Pancreas (tissue), 10 donors: ENCODE measurements around the gene TJP2. TPM values are rescaled to one million over a fixed set of nuclear protein-coding genes. Genes with fewer than 3 reads are reported as not detected.
"Not testable (repeated sequence)": the region's sequence is repeated elsewhere in the genome, so short reads cannot be mapped to it uniquely, and the experiment has no call there.

Experiments
- ATAC-seq, 4 donors: fragments of 200-7000 bp; cut with Tn5 transposase; one replicate each; pipeline versions ENCODE4 v1.8.0 to v1.9.1; 2020; ENCODE audit warnings: mild to moderate bottlenecking in 4 of 4, moderate library complexity in 4 of 4
- DNase-seq, 6 donors: peaks; one replicate each; pipeline ENCODE4 v3.0.0-alpha.2; 2020
- FAIRE-seq: peaks from 2 replicates; lab custom pipeline; 2012; peaks lifted over from hg19 to GRCh38; lab: Jason Lieb, UNC
- H3K27ac ChIP-seq, 4 donors: fragments of 200-600 bp; sonication (generic); 1 replicate in 3 of 4; 2 replicates in 1 of 4; pipeline versions ENCODE4 v1.5.0 to v1.8.0; 2020
- H3K27me3 ChIP-seq, 4 donors: fragments of 200-600 bp; one replicate each; pipeline ENCODE4 v1.8.0; 2021
- H3K36me3 ChIP-seq, 3 donors: fragments of 200-600 bp; sonication (generic) in 1 of 3; one replicate each; pipeline versions ENCODE4 v1.5.0 to v1.8.0; 2020 to 2021
- H3K4me1 ChIP-seq, 3 donors: fragments of 200-600 bp; one replicate each; pipeline ENCODE4 v1.8.0; 2021
- H3K4me3 ChIP-seq, 4 donors: fragments of 200-600 bp; sonication (generic) in 2 of 4; one replicate each; pipeline versions ENCODE4 v1.5.0 to v1.8.0; 2020 to 2021
- H3K9me3 ChIP-seq, 4 donors: fragments of 200-600 bp; one replicate each; pipeline ENCODE4 v1.8.0; 2021
- whole genome bisulfite sequencing, 2 donors: extraction: QIAGEN DNeasy Blood & Tissue Kit; methylation state at CpG; one replicate each; pipeline ENCODE4 v1.1.7; 2013; 5-methylcytosine and 5-hydroxymethylcytosine counted together
- intact Hi-C, 3 donors: fragments of 100-400 bp; cut with DNase I; formaldehyde crosslinking; loops; one replicate each; pipeline versions ENCODE4 v1.11.1 to v1.14.2; 2022
- polyA plus RNA-seq, 2 donors: library from polyadenylated mRNA; stranded (reverse); fragments of 200-250 nt; gene quantifications; one replicate each; pipeline ENCODE4 v1.2.3, GENCODE V29; 2013
- total RNA-seq, 6 donors: library from RNA; stranded (reverse); fragmentation: NEBNext Ultra II Directional in 4 of 6; extraction: Animal tissue kit (Norgen Biotek cat#: 25700) in 4 of 6; gene quantifications; one replicate each; pipeline versions ENCODE4 v1.2.1 to v1.2.4, GENCODE V29; 2021 to 2023
- TF ChIP-seq, protein P1 (sequence below), 4 donors: fragments of 200-600 bp; sonication (generic) in 3 of 4; IDR thresholded peaks; one replicate each; pipeline versions ENCODE4 v1.5.0 to v1.8.0; 2021; ENCODE audit warnings: antibody characterized with exemption in 4 of 4
- donor health status: healthy with polysubstance abuse.
- donor health status: DM: no; HTN: no; CAD: no; lungs with moderate emphysema.
- donor health status: DM: no; HTN: no; CAD: no.
- donor health status: control.
- donor health status: control.
- donor health status: Bipolar disorder and iron deficiency.
- donor health status: DM: yes; HTN: yes; CAD: no.
- donor health status: DM: no; HTN: no; CAD: no.
- donor health status: DM: no; HTN: no; CAD: no.
- donor health status: DM: yes; HTN: yes; CAD: no.

The TJP2 gene
- total and polyA plus RNA-seq, 8 donors = 24.1 to 70.3 (median 31.5) TPM

DNA sequence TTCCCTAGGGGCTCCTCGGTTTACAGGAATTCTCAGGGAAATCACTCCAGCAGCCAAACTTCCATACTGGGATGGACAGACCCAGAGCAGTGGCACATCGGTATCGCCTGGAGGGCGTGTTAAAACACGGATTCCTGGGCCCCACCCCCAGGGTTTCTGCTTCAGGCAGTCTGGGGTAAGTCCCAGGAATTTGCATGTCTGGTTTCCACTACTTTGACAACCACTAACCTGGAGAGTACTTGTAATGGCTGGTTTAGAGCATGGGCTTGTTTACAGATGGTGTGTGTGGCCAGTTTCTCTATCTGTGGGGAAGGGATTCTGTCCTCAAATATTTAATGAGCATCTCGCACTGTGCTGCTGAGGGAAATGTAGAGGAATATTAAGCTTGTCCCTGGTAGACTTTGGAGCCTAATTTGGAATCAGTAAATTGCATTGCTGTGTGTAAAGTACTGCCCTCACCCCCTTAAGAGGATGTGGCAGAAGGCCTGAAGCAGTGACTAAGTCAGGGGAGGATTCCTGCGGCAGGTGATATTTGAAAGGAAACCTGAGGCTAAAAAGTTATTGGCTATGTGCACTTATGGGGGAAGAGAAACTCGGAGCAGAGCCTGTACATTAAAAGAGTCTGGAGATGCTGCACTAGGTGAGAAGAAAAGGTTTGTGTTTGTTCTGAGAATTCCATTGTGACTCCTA, 18.6 kb upstream of the TJP2 start:
- intact Hi-C loops = no loop called here
- DNase-seq = no peak
- WGBS, 2 donors = 89 to 91% methylated on average over 8 of the region's 8 CpGs
- Histone ChIP-seq H3K27ac (no peak overlapping the region), H3K27me3 (no peaks in the 10 kb centered on the region), H3K4me3 (no peak overlapping the region), H3K36me3 (no peaks in the 10 kb centered on the region), H3K9me3 (no peaks in the 10 kb centered on the region), H3K4me1 (no peaks in the 10 kb centered on the region)
- FAIRE-seq = no peak
- TF ChIP-seq, protein P1, sequence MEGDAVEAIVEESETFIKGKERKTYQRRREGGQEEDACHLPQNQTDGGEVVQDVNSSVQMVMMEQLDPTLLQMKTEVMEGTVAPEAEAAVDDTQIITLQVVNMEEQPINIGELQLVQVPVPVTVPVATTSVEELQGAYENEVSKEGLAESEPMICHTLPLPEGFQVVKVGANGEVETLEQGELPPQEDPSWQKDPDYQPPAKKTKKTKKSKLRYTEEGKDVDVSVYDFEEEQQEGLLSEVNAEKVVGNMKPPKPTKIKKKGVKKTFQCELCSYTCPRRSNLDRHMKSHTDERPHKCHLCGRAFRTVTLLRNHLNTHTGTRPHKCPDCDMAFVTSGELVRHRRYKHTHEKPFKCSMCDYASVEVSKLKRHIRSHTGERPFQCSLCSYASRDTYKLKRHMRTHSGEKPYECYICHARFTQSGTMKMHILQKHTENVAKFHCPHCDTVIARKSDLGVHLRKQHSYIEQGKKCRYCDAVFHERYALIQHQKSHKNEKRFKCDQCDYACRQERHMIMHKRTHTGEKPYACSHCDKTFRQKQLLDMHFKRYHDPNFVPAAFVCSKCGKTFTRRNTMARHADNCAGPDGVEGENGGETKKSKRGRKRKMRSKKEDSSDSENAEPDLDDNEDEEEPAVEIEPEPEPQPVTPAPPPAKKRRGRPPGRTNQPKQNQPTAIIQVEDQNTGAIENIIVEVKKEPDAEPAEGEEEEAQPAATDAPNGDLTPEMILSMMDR (IDR thresholded peaks at IDR 0.05) = no peak
- no peak for ATAC-seq

DNA sequence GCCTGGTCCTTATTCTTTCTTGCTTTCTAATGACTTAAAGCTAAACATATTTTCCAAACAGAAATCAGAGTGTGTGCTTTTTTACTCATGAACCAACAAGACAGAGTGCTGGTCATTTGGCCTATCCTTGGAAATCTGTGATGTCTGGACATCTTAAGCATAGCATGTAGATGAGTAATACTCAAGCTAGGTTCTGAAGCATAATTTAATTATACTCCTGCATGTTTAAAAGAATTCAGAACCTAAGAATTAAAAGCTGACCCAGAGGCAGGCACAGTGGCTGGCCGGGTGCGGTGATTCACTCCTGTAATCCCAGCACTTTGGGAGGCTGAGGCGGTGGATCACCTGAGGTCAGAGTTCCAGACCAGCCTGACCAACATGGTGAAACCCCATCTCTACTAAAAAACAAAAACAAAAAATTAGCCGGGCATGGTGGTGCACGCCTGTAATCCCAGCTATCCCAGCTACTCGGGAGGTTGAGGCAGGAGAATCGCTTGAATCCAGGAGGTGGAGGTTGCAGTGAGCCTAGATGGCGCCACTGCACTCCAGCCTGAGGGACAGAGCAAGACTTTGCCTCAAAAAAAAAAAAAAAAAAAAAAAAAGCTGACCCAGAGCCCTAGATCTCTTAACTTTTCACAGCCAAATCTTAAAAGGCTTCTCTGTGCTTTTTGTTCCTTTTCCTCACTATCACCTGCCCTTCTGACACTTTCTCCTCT, 16.2 kb upstream of the TJP2 start:
- TF ChIP-seq, protein P1 (IDR thresholded peaks at IDR 0.05) = no peak
- FAIRE-seq = no peak
- Histone ChIP-seq H3K36me3 (no peaks in the 10 kb centered on the region), H3K4me1 (no peaks in the 10 kb centered on the region), H3K27ac (no peak overlapping the region), H3K9me3 (no peaks in the 10 kb centered on the region), H3K27me3 (no peaks in the 10 kb centered on the region), H3K4me3 (no peak overlapping the region)
- 92 to 93% methylated on average over 8 of the region's 8 CpGs for WGBS, 2 donors
- ATAC-seq = peak in 1 of 4 donors; percentile 24
- no peak for DNase-seq
- intact Hi-C loops = no loop called here

DNA sequence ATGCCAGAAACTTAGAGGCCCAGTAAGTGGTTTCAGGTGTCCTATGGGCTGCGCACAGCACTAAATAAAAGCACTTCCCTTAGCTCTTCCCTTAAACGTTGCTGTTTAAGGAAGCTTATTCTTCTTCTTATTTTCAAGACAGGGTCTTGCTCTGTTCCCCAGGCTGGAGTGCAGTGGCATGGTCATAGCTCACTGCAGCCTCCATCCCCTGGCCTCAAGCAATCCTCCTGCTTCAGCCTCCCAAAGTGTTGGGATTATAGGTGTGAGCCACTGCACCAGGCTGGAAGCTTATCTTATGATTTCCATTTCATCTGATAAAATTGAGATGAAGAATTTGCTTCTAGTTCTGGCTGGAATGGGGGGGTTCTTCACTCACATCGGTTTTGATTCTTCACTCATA, 15.6 kb upstream of the TJP2 start:
- H3K9me3 ChIP-seq = no peaks in the 10 kb centered on the region
- DNase-seq = no peak
- no peak overlapping the region for H3K27ac ChIP-seq
- 81 to 85% methylated on average over 3 of the region's 3 CpGs for WGBS, 2 donors
- TF ChIP-seq, protein P1 (IDR thresholded peaks at IDR 0.05) = no peak
- no peaks in the 10 kb centered on the region for H3K4me1 ChIP-seq
- no peak for ATAC-seq
- intact Hi-C loops = no loop called here
- H3K36me3 ChIP-seq = no peaks in the 10 kb centered on the region
- no peak overlapping the region for H3K4me3 ChIP-seq
- H3K27me3 ChIP-seq = no peaks in the 10 kb centered on the region
- no peak for FAIRE-seq

DNA sequence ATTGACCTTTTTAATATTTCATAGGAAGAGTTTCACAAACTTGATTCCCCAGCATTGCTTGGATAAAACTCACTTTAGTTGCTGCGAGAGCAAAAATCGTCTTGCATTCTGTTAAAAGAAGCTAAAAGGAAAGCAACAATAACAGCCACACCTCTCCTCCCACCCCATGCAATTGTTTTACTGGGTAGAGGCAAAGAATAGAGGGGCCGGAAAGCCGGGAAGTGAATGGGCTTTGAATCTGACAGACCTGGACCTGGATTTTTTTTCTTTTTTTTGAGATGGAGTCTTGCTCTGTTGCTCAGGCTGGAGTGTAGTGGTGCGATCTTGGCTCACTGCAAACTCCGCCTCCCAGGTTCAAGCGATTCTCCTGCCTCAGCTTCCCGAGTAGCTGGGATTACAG, 9.5 kb upstream of the TJP2 start:
- FAIRE-seq, H3K9me3 ChIP-seq, DNase-seq, H3K36me3 ChIP-seq, H3K27me3 ChIP-seq, H3K27ac ChIP-seq, H3K4me3 ChIP-seq, ATAC-seq, intact Hi-C loops, H3K4me1 ChIP-seq: not testable (repeated sequence)
- 91% methylated on average over 8 of the region's 8 CpGs for WGBS, 2 donors

DNA sequence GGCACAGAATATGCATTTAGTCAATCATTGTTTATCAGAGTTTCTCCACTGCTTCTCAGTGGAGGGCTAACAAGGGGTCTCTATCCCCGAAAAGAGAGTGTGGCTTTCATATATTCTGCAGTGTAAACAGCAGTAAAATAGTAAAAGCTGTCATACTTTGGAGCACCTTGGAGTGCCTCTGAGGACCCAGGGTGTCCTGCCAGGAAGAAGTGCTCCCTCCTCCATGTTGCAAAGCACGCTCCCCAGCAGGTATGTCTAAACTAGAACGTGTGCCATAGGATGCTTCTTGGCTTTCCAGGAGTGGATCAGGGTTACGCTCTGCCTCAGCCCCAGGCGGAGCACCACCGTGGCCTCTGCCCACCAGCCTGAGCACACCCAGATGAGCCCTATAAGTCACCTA, 8.5 kb upstream of the TJP2 start:
- Histone ChIP-seq H3K4me1 (no peaks in the 10 kb centered on the region), H3K36me3 (no peaks in the 10 kb centered on the region), H3K4me3 (no peak overlapping the region), H3K27me3 (no peaks in the 10 kb centered on the region), H3K27ac (no peak overlapping the region), H3K9me3 (no peaks in the 10 kb centered on the region)
- FAIRE-seq (no peak), DNase-seq (no peak), ATAC-seq (no peak)
- TF ChIP-seq, protein P1 (IDR thresholded peaks at IDR 0.05) = no peak
- intact Hi-C loops = no loop called here
- WGBS, 2 donors = 93 to 98% methylated on average over 6 of the region's 6 CpGs
